Stimulated activated CD8-positive, alpha-beta memory T cell treated with anti-CD3 and anti-CD28 coated beads, Interleukin-4, amount 100 ng/mL, for 1 hour (primary cell): Measurements from ENCODE around the gene FCSK.
"Not testable (repeated sequence)": the region's sequence is repeated elsewhere in the genome, so short reads cannot be mapped to it uniquely, and the experiment has no call there.

ENCODE experiments used
- DNase-seq, 2 donors: peaks; one replicate each; pipeline ENCODE4 v3.0.0-alpha.2; 2020; ENCODE audit warnings: low read depth in 2 of 2, low spot score in 1 of 2

FCSK gene

DNA sequence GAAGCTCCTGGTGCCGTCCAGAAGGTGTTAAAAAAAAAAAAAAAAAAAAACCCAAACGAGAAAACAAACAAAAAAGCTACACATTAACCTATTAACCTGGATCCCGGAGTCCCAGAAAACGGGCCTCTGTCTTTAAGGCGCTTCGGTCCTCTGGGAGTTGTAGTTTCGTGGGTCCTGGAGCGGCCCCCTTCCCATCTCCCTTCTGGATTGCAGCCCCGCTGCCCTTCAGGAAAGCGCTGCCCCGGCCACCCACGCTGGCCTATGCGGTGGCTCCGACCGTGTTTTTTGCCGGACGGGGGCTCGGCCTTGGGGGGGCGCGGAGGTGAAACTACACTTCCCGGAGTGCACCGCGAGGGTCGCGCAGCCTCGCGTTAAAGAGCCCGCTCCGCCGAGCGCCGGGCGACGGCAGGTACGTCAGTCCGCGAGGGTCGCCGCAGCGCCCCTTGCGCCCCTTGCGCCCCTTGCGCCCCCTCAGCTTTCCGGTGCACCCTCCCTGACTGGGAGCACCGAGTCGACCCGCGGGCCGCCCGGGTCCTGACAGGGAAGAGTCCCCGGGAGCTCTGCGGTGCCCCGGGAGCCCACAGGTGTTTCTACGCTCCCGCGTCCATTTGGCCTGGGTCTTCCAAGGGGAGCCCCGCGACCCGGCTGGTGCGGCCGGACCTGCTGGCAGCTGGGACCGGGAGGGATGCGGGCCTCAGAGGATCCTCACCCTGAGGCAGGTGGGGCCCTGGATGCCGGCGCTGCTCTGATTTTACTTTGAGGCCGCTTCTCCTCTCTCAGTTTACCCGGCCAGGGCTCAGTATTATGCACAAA is at the start of gene FCSK:
FCSK (plus strand) TSS at position 374 of the 813 bp plus-strand sequence. CDS start 8,596 bp downstream, outside the sequence.
- peak; percentile 41 to 46 for DNase-seq

DNA sequence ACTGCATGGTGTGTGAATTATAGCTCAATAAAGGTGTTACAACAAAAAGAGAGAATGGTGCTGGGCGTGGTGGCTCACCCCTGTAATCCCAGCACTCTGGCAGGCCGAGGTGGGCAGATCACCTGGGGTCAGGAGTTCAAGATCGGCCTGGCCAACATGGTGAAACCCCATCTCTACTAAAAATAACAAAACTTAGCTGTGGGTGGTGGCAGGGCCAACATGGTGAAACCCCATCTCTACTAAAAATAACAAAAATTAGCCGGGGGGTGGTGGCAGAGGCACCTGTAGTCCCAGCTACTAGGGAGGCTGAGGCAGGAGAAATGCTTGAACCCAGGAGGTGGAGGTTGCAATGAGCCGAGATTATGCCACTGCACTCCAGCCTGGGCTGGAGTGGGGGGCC is 48.3 kb upstream of the FCSK start:
- not testable (repeated sequence) for DNase-seq

DNA sequence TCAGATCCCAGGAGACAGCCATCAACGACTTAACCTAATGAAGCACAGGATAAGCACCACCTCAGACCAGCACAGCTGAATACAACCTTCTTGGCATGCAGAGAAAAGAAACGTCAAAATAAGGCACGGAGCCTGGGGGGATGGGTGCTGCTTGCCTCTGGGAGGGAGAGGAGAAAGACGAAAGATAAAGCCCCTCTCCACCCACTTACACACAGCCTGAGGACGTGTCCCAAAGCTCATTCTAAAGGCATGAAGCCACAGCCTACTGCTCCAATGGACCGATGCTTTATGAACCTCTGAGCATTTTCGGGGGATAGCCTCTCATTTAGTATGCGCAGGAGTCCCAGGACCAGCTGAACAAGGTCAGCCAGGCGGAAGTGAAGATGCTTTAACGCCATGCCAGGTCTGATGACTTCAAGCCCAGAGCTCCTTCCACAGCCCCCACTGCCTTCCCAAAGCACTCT is 46.6 kb upstream of the FCSK start:
- DNase-seq, result no peak

DNA sequence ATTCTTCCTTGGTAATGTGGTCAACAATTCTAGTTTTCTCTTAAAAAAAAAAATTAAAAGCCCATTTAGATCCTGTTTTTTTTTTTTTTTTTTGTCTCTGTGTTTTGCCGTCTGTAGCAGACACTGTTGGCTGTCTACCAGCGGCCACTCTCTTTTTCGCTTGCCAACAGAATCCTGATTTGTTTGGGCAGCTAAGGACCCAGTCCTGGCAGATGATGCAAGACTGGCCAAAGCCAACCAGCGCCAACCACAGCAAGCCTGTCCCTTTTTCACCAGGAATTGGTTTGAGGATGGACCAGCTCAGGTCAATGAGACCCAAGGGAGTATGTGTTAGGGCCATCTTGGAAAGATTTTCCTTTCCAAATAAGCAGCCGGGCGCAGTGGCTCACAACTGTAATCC is 43.7 kb upstream of the FCSK start:
- DNase-seq, result no peak

DNA sequence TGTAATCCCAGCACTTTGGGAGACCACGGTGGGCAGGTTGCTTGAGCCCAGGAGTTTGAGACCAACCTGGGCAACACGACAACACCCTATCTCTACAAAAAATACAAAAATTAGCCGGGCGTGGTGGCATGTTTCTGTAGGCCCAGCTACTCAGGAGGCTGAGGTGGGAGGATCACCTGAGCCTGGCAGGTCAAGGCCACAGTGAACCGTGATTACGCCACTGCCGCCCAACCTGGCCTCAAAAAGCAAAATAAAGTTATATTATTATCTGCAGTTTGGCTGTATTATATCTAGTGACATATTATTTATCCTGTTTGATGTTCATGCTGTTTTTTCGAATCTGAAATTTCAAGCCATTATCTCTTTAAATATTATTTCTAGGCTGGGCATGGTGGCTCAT is 42.0 kb upstream of the FCSK start:
- no peak for DNase-seq

DNA sequence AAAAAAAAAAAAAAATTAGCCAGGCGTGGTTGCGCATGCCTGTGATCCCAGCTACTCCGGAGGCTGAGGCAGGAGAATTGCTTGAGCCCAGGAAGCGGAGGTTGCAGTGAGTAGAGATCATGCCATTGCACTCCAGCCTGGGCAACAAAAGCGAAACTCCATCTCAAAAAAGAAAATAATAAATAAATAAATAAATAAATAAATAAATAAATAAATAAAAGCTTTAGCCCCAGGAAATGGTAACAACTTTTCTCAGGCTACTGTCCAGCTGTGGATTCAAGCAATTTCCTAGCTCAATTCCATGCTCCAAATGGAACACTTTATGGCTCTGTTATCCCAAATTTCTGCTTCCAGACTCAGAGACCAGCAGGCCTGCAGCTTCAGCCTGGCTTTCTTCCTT is 40.8 kb upstream of the FCSK start:
- not testable (repeated sequence) for DNase-seq

DNA sequence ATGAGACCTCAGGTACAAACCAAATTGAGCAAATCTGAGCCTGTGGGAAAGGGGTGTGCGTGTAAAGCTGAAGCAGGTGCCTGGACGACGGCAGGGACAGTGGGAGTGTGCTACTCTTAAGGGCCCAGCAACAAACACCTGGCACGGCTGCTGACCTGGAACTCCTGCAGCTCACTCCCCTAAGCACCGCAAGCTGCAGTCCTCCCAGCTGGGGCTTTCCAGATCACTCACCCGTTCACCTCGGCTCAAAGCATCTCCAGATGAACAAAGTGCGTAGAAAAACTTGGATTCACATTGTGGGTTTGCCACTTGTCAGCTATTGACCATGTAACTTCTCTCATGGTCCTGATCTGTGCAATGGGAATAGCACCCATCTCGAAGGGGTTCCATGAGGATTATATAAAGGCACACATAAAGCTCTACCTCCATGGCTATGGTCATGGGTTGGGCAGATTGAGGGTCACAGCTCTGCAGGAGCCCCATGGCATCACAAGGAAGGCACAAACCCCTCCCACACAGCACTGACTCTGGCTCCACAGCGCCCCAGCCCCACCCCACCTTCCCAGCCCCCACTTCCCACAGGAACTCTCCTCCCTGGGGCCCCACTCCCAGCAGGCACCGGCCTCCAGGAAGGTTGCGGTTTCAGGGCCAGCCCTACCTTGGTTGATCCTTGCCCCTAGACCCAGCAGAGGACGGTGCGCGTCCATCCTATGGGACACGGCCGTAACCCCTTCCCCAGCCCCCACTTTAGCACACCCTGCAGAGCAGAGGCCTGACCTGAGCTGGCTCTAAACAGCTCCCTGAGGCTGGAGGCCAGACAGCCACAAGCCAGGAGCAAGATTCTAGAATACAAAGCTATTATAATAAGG is 37.4 kb upstream of the FCSK start:
- DNase-seq, result no peak

DNA sequence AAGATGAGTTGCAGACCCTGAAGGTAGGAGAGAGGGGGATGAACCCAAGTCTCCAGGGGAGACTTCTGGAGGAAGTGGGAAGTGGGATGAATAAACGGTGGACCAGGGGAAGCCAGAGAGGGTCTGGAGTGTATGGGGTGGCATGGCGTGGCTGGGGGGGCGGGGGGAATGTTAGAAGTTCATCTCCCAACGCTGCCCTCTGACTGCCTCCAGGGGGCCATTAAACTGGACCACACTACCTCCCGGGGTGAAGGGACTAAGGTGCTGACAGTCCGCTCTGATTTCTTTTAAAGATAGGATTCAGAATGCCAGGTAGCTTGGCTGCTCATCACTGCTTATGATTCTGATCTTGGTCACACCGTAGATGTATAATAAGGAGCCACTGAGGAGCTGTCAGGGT is 36.7 kb upstream of the FCSK start:
- DNase-seq, result no peak

DNA sequence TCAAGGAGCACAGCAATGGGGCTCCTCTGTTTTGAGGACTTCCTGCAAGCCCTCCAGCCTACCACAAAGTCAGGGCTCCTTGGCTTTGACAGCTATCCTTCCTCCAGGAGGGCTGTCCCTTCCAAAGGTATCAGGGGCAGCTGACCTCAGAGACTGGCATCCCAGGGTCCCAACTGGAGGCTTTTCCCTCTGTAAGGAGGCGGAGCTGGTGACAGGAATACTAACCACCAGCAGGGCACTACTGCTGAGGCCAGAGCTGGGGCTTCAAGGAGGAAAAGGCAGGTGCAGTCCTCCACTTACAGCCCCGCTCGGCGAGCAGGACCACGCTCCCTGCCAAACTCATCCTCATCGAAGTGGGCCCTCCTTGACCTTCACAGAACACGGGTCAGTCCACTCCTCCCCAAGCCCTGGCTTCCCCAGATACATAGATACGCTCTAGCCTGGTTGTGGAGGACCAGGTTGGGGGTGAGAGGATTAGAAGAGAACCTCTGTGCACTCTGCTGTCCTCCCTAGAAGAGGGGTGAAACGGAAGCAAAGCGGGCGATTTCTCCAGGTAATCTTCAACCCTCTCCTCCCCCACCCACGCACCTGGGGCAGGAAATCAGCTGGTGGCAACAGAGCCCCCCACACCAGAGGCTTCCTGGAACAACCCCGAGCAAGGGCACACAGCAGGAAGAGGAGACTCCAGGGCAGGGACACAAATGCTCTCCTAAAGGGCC is 36.0 kb upstream of the FCSK start:
- no peak for DNase-seq

DNA sequence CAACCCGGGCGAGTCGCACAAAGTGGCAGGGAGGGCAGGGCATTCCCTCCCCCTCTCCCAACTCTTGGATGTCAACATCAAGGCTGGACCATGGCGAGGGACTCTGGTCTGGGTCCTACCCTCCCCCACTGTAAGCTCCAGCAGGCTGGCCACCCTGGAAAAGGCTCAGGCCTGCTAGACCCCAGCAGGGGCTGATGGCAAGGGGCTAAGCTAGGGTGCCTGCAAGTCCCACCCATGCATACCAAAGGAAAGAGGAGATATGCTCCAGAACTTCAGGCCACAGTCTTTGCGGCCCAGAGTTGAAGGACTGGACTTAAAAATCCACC is 35.4 kb upstream of the FCSK start:
- DNase-seq, result no peak

DNA sequence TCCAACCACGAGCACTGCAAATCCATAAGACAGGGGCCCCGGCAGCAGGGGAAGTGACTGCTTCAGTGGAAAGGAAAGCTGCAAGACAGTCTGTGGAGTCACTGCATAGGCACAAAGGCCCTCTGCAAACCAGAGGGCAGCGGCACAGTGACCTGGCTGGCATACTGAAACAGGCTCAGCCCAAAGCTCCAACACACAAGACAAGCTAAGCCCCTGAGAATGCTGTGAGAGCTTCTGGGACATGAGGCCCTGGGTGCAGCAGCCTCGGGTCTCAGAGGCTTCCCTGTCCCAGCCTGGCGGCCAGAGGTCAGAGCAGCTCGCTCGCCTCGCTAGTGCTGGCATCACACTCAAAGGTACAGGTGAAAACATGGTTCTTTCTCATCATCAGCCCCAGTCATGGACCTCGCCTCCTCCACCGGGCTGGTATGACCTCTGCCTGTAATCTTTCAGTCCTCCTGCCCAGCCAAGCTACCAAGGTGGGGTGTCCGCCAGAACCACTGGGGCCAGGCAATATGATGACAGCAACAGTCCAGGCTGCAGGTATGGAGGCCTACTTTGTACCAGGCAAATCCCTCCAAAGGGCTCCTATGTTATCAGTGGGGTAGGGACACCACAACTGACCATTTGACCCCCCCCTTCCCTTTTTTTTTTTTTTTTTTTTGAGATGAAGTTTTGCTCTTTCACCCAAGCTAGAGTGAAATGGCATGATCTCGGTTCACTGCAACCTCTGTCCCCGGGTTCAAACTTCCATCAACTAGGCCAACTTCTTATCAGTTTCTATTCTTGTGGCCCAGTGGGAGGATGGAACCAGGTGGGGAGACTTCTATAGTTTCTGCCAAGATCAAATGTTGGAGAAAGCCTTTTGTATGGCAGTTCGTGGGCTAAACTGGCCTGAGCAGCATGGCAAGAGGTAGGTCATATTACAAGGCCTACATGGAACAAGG is 34.7 kb upstream of the FCSK start:
- no peak for DNase-seq

DNA sequence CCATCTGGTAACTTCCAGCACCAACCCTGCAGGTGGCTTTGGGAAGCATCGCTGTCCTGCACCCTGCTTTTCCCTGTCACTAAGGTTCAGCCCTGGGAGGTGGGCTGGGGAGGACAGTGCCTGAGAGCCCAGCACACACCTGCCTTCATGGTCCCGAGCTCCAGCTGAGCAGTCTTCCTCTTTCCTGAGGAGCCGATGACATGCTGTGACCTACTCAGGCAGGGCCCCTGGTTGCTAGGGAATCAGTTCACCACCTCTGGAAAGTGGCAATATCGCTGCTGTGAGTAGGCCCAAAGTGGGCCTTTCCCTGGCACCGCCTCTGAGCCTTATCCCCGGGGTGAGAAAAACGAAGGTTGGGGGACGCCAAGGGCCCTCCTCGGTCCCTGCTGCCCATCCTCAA is 33.4 kb upstream of the FCSK start:
- no peak for DNase-seq

DNA sequence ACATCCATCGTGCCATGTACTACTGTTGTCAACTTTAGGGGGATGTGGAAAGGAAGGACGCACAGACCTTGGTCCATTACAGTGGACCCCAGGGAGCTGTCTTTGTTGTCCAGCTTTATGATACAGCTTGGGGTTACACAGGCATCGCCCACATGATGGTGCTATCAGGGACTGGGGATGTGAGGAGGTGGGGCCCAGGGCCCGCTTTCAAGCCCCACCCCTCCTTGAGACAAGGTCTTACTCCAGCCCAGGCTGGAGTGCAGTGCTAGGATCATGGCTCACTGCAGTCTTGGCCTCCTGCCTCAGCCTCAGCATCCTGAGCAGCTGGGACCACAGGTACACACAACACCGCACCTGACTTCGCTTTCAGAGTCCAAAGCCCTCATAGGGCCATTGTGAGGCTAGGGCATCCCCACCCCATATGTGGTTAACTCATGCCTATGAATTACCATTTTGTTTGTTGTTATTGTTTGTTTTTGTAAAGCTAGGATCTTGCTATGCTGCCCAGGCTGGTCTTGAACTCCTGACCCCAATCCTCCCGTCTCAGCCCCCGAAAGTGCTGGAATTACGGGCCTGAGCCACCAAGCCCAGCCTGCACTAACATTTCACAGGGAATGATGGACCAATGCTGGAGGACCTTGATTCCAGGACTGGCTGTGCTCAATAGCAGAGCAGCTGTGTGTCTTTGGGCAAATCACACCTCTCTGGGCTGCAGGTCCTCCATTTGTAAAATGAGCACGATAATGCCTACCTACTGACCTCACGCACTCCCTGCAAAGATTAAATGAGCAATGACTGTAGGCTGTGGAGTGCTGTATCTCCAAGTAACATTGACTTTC is 32.7 kb upstream of the FCSK start:
- no peak for DNase-seq

DNA sequence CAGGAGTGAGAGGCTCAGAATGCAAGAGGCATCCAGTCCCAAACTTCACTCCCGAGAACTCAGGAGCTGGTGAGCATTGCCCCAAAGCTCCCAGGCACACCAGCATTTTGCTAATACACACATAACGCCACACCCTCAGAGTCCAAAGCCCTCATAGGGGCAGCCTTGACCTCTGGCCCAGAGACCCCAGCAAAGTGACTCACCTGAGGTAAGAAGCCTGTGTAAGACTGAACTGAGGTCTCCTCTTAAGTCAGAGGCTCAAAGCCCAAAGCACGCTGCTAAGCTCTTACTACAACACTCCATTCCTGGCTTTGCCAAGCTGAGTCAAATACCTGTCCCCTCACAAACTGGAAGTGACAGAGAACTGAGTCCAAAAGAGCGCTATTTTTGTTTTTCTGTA is 31.9 kb upstream of the FCSK start:
- no peak for DNase-seq

DNA sequence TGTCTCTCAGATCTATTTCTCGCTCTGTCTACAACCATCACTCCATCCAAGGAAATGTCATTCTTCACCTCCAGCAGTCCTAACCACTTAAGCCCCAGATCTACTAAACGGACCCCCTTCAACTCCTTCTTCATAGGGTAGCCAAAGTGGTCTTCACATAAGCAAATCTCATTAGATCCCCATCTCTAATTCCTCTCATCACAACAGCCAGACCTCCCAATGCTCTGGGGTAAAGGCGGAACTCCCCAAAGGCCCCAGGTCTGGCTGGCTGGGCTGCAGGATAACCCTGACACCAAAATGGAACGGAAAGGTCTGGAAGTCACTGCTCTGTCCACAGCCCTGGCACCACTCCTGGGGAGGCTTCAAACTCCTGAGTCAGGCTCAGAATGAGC is 26.6 kb upstream of the FCSK start:
- DNase-seq, result no peak

DNA sequence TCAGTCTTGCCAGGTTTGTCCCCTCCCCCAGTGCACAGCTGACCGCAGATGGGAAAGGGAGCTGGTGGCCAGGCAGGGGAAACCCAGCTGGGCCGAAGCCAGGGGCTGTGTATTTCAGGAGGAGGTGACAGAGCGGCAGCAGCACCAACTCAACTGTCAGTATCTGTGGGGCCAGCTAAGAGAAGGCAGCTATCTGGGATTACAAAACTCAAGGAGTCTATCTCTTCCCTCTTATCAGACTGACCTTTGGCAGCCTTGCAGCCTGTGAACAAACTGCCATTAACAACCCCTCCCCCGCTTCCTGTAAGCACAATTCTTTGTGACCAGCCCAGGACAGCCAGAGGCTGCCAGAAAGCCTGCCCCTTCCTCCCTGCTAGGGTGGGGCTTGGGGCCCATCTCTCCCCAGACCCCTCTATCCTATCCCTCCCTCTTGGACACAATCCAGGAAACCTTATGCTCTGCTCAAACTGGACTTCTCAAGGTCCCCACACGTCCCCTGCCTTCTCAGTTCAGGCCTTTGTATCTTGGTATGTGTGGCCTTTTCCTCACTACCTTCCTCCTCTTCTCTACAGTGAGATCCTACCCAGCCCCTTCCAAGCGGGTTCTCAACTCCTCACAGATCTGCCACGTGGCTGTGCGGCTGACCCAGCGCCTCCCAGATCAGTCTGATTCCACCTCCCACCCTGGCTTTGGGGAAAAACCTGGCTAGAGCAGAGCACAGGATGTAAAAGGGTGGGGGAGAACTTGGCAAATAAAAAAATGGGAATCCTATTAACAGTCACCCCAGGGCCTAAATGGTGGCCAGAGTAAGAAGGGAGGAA is 26.0 kb upstream of the FCSK start:
- DNase-seq, result no peak

DNA sequence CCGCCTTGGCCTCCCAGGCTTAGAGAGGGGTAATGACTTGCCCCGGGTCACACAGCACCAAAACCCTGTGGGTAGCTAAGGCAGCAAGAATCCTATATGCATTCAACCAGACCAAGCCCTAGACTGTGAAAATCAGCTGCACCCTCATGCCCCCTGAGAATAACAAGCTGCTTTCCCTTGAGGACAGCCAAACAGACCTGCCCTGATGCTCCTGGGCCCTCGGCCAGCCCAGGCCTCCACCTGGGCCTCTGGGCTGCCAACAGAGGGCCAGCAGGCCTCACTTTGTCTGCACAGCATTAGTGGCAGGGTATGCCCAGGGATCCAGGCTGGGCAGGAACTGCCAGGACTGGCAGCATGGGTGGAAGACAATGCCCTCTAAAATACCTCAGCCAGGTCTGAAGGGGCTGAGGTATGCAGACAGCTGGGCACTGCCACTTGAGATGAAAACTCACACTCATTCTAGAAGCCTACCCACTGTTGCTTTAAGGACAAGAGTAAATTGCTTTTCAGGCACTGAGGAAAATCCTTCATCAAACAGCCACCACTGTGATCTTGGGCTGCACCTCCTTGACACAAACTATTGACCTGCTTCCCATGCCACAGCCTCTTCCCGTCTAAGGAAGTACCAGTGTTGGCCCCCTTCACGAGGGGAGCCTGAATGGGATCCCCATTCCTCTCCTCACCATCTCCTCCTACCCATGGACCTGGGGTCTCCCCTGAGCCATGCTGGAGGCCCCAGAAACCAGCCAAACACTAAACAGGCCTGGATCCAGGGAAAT is 24.3 kb upstream of the FCSK start:
- DNase-seq, result no peak
